Activated naive CD8-positive, alpha-beta T cell (primary cell): ENCODE measurements around the gene RPTOR.

Experiments
- H3K27ac Mint-ChIP-seq: one replicate; pipeline ENCODE4 v1.8.0; 2021; ENCODE audit warnings: mixed read lengths
- H3K27me3 Mint-ChIP-seq: one replicate; pipeline ENCODE4 v1.8.0; 2021; ENCODE audit warnings: mixed read lengths
- H3K36me3 Mint-ChIP-seq: one replicate; pipeline ENCODE4 v1.8.0; 2021; ENCODE audit warnings: mixed read lengths
- H3K4me1 Mint-ChIP-seq: one replicate; pipeline ENCODE4 v1.8.0; 2021; ENCODE audit warnings: low read depth, mixed read lengths
- H3K4me3 Mint-ChIP-seq: one replicate; pipeline ENCODE4 v1.8.0; 2021; ENCODE audit warnings: mild to moderate bottlenecking, mixed read lengths
- H3K9me3 Mint-ChIP-seq: one replicate; pipeline ENCODE4 v1.8.0; 2021; ENCODE audit warnings: low read depth, mixed read lengths

RPTOR gene

DNA sequence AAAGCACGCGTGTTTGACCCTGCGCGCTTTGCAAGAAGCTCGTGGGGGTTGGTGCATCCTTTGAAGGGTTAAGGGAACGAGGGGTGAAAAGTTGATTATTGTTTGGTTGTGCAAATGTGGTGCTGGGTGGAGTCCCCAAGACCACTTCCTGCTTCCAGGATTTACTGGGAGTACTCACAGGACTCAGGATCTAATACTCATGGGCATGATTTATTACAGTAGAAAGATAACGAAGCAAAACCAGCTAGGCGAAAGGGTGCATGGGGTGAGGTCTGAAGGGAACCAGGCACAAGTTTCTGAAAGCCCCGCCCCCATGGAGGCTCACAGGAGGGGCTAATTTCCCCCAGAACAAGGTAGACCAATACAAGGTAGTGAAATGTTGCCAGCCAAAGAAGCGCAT, 58.8 kb downstream of the RPTOR start:
- Mint-ChIP-seq H3K27ac (no peak overlapping the region), H3K4me3 (no peak overlapping the region)

DNA sequence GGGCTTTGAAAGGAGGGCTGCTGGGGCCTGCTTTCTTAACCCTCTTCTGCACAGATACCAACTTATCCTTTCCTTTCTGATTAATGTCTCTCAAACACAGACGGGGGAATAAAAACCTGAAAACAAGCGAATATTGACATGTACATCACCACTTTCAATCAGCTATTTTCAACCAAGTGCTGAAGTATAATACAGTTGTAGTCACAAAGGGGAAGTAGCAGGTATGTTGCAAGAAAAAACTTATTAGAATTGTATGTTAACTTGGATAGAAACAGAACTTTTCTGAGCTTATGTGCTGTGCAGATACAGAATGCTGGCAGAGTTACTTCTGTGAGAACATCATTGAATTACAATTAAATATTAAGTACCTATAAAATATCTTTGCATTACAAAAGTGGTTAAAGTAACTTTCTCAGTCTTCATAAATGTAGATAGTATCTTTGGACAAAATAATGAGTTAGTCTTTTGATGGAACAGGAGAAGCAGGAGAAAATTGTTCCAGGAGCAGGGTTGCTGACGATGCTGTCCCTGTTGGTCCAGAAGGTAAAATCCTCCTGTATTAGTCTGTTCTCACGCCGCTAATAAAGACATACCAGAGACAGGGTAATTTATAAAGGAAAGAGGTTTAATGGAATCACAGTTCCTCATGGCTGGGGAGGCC, 59.5 kb downstream of the RPTOR start:
- Mint-ChIP-seq H3K4me3 (peak overlapping the region; percentile 47), H3K9me3 (no peaks in the 10 kb centered on the region), H3K4me1 (peaks cover 69% of the 10 kb centered on the region), H3K27me3 (no peaks in the 10 kb centered on the region), H3K27ac (peak overlapping the region; percentile 78), H3K36me3 (no peaks in the 10 kb centered on the region)

More for the DNA sequence above, 58.8 kb downstream of the RPTOR start:
- H3K9me3 Mint-ChIP-seq, result no peaks in the 10 kb centered on the region
- H3K36me3 Mint-ChIP-seq, result no peaks in the 10 kb centered on the region
- H3K27me3 Mint-ChIP-seq, result no peaks in the 10 kb centered on the region
- peaks cover 69% of the 10 kb centered on the region for H3K4me1 Mint-ChIP-seq

DNA sequence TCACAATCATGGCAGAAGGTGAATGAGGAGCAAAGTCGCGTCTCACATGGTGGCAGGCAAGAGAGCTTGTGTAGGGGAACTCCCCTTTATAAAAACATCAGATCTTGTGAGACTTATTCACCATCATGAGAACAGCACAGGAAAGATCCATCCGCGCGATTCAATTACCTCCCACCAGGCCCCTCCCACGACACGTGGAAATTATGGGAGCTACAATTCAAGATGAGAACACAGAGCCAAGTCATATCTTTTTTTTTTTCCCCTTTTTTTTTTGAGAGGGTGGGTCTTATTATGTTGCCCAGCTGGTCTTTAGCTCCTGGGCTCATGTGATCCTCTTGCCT, 60.0 kb downstream of the RPTOR start:
- Mint-ChIP-seq H3K4me1 (peaks cover 67% of the 10 kb centered on the region), H3K4me3 (peak overlapping the region; percentile 47), H3K9me3 (no peaks in the 10 kb centered on the region), H3K27me3 (no peaks in the 10 kb centered on the region), H3K36me3 (no peaks in the 10 kb centered on the region), H3K27ac (peak overlapping the region; percentile 78)

DNA sequence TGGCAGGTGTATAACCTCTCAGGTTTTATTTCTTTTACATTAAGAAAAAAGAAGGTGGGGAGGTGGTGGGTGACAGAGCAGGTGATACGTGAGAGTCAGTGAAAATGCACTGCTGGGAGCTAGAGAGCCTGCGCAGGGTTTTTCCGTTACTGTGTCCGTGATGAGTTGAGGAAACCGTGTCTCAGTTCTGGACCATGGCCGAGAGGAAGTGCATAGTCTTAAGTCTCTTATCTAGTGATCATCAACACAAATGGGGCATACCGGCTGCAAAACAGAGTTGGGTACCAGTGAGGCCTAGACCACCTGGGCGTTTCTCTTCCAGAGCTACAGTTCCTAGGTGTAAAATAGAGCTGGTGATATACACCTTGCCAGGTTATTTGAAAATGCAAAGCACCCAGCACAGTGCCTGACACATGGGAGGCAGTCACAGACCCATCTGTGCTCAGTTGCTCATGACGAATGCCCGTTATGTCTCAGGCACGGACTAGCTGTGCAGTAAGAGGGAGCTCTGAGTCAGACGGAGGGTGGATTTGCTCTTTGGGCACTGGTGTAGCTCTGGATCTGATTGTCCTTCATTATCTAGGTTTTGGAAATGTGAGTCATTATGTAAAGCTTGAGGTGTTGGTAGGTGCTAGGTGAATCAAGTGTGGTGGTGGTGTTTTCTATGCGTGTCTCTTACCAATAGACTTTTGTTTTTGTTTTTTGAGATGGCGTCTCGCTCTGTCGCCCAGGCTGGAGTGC, 60.9 kb downstream of the RPTOR start:
- Mint-ChIP-seq H3K36me3 (no peaks in the 10 kb centered on the region), H3K4me3 (peak overlapping the region; percentile 30), H3K9me3 (no peaks in the 10 kb centered on the region), H3K4me1 (peaks cover 67% of the 10 kb centered on the region), H3K27ac (peak overlapping the region; percentile 78), H3K27me3 (no peaks in the 10 kb centered on the region)

DNA sequence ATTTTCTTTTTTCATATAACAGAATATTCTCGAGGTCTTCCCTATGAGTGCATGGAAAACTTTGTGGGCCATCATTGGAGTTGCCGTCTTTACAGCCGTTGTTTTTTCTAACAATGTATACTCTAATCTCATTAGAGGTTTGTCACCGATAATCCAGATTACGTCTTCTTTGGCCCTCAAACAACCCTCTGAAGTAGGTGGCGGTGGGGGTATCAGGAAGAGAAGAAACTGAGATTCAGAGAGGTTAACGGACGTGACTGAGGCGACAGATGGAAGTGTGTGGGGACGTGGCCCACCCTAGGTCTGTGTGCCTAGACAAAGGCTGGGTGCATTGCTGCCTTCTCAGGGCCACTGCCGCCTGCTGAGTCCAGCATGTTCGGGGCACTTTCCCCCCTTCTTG, 63.7 kb downstream of the RPTOR start:
- Mint-ChIP-seq H3K27me3 (no peaks in the 10 kb centered on the region), H3K4me1 (peaks cover 77% of the 10 kb centered on the region), H3K36me3 (no peaks in the 10 kb centered on the region), H3K9me3 (no peaks in the 10 kb centered on the region), H3K4me3 (no peak overlapping the region), H3K27ac (no peak overlapping the region)

DNA sequence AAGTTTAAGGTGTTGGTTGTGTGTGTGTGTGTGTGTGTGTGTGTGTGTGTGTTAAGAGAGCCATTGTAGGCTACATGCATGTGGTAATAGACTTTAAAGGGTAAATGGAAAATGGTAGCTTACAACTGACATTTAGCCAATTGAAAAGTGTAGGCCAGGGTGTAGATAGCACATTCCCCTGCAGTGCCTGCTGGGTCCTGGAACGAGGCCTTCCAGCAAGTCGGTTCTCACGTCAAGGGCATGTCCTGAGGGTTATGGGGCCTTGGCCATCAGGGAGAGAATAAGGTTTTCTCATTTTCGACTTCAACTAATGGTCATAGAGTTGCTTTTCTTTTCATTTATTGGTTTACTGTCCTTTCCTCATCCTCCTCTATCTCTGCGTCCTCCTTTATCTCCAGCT, 65.1 kb downstream of the RPTOR start:
- Mint-ChIP-seq H3K4me1 (peaks cover 76% of the 10 kb centered on the region), H3K27me3 (no peaks in the 10 kb centered on the region), H3K4me3 (peak overlapping the region; percentile 46)

DNA sequence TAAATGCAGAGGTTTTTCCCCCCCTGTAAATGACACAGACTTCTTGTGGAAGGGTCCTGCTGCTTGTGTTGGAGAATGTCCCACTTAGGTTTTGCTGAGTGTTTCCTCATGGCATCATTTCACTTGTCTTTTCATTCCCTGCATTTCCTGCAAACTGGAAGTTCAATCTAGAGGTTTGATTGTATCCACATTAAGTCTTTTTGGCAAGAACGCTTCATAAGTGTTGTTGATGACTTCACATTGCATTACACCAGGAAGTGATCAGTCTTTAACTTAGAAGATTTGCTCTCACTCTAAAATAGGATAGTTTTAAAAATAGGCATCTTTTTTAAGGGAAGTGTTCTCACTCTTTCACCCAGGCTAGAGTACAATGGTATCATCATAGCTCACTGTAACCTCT, 67.2 kb downstream of the RPTOR start:
- Mint-ChIP-seq H3K4me1 (peaks cover 71% of the 10 kb centered on the region), H3K4me3 (no peak overlapping the region), H3K27me3 (no peaks in the 10 kb centered on the region)

More for the DNA sequence above, 65.1 kb downstream of the RPTOR start:
- H3K36me3 Mint-ChIP-seq, result peaks cover 3% of the 10 kb centered on the region
- peak overlapping the region; percentile 36 for H3K27ac Mint-ChIP-seq
- H3K9me3 Mint-ChIP-seq, result no peaks in the 10 kb centered on the region

DNA sequence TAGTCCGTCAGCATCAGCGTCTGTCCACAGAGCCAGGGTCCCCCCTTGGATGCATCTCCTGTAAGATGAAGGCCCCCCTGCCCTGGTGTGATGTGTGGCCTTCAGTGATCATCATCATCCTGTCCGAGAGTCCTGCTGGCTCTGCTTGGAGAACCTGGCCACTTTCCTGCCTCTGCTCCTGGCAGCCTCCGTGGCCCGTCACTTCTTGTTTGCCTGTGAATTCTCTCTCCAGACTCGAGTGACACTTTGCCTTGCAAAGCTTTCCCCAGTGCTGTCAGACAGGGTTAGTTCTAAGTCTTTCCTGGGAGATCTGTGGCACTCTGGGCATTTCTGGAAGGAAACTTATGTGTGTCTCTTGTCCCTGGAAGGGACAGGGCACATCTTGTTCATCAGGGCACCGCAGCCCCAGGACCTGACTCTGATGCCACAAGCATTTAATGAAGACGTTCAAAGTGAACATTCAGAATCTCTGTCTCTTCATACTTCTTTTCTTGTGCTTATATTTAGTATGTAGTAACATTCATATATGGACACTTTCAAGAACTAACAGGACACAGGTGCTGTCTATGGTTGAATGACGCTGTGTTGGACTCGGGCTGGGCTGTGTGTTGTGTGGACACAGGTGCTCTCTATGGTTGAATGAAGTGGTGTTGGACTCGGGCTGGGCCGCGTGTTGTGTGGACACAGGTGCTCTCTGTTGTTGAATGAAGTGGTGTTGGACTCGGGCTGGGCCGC, 68.5 kb downstream of the RPTOR start:
- Mint-ChIP-seq H3K4me1 (peaks cover 67% of the 10 kb centered on the region), H3K27me3 (no peaks in the 10 kb centered on the region), H3K36me3 (peaks cover 3% of the 10 kb centered on the region), H3K9me3 (no peaks in the 10 kb centered on the region), H3K27ac (peak overlapping the region; percentile 62), H3K4me3 (peak overlapping the region; percentile 25)

More for the DNA sequence above, 67.2 kb downstream of the RPTOR start:
- Mint-ChIP-seq H3K27ac (peak overlapping the region; percentile 58), H3K36me3 (peaks cover 3% of the 10 kb centered on the region), H3K9me3 (no peaks in the 10 kb centered on the region)

DNA sequence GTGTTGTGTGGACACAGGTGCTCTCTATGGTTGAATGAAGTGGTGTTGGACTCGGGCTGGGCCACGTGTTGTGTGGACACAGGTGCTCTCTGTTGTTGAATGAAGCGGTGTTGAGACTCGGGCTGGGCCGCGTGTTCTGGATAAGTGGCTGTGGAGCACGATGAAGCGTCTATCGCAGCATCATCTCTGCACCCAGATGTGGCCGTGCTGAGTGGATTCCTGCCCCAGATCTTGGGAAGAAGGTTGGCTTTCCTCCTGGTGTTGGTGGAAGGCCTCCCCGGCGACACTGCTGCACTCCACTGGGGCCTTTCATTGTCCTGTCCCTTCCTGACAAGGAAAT, 69.1 kb downstream of the RPTOR start:
- Mint-ChIP-seq H3K27ac (peak overlapping the region; percentile 58), H3K4me1 (peaks cover 71% of the 10 kb centered on the region), H3K9me3 (no peaks in the 10 kb centered on the region), H3K36me3 (peaks cover 3% of the 10 kb centered on the region), H3K4me3 (peak overlapping the region; percentile 25), H3K27me3 (no peaks in the 10 kb centered on the region)

DNA sequence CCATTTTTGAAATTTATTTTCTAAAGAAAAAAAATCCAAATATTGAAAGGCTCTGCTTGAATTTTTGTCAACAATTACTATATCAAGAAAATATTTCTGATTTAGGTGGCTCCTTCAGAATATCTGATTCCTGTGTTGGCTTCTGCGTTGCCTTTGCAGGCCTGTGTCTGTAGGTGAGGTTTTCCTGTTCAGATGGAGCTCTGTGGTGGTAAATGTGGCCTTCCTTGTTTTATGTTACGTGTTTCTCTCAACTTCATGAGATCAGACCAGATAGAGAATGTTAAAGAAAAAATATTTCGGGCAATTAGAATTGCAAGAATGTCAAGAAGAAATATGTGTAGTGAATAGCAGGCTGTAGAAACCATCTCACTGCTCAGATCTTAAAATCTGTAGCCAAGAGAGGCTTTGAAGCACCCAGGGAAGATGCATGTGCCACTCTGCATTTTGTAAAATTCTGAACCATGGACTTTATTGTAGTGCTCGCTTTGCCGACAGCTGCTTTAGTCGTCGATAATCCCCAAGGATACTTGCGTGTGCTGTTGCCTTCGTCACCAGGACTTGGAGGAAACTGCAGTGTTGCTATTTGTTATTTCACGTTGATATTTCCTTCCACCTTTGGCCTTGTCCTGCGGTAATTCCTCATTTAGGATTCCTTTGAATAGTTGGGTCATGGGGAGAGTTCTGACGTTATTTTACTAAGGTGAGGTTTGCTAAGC, 69.9 kb downstream of the RPTOR start:
- Mint-ChIP-seq H3K4me3 (peak overlapping the region; percentile 40), H3K27me3 (no peaks in the 10 kb centered on the region), H3K36me3 (peaks cover 3% of the 10 kb centered on the region), H3K9me3 (no peaks in the 10 kb centered on the region), H3K27ac (peak overlapping the region; percentile 58), H3K4me1 (peaks cover 72% of the 10 kb centered on the region)

DNA sequence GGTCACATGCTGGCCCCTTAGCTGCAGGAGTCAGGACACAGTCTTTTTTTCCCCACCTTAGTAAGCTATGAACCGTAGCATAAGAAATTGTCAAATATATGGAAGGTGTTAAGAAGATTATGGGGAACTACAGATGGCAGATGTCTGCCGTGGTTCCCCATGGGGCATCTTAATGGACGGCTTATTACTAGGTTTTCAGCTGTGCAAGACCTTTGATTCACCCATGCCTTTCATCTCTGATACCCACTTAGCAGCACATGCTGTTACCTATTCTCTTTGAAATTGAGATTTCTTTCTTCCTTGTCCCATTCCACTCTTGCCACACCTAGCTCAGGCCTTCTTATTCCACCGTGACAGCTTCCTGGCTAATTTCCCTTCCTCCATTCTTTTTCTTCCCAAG, 70.7 kb downstream of the RPTOR start:
- Mint-ChIP-seq H3K4me3 (peak overlapping the region; percentile 8), H3K27ac (peak overlapping the region; percentile 58), H3K4me1 (peaks cover 65% of the 10 kb centered on the region), H3K36me3 (peaks cover 3% of the 10 kb centered on the region), H3K9me3 (no peaks in the 10 kb centered on the region), H3K27me3 (no peaks in the 10 kb centered on the region)

DNA sequence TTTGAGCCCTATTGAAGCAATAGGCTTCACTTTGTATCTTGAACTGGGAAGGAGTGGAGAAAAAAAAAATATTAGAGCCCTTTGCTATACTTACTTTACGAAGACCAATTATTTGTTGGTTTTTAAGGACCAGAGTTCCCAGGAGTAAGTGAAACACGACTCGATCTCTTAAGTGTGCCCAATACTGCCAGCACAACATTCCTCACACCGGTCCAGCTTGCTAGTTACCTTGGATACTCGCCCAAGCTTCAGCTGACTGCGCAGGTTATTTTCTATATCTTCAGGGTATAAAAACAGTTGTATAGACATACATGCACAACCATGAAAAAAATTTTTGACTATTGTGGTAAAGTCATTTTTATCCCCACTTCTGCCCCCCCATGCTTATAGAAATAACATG, 72.1 kb downstream of the RPTOR start:
- Mint-ChIP-seq H3K36me3 (peaks cover 3% of the 10 kb centered on the region), H3K9me3 (no peaks in the 10 kb centered on the region), H3K4me1 (peaks cover 67% of the 10 kb centered on the region), H3K4me3 (no peak overlapping the region), H3K27me3 (no peaks in the 10 kb centered on the region), H3K27ac (no peak overlapping the region)

DNA sequence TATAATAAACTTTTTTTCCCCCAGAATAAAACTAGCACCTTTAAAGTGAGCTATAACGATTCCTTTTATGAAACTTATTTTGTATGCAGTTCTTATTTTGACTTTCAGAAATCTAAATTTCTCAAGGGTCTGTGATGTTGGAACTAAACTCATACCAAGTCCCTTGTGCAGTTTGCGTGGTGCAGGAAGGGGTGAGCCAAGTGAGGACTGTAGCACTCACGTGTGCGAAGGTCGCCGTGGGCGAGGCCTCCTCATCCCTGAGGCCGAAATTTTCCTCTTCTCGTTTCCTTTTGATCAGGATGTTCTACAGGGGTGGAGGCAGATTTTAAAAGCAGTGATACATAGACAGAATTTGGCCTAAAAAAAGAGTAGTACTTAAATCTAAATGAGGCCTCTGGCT, 73.7 kb downstream of the RPTOR start:
- Mint-ChIP-seq H3K27me3 (no peaks in the 10 kb centered on the region), H3K36me3 (peaks cover 3% of the 10 kb centered on the region), H3K9me3 (no peaks in the 10 kb centered on the region), H3K27ac (peak overlapping the region; percentile 12), H3K4me3 (no peak overlapping the region), H3K4me1 (peaks cover 67% of the 10 kb centered on the region)

DNA sequence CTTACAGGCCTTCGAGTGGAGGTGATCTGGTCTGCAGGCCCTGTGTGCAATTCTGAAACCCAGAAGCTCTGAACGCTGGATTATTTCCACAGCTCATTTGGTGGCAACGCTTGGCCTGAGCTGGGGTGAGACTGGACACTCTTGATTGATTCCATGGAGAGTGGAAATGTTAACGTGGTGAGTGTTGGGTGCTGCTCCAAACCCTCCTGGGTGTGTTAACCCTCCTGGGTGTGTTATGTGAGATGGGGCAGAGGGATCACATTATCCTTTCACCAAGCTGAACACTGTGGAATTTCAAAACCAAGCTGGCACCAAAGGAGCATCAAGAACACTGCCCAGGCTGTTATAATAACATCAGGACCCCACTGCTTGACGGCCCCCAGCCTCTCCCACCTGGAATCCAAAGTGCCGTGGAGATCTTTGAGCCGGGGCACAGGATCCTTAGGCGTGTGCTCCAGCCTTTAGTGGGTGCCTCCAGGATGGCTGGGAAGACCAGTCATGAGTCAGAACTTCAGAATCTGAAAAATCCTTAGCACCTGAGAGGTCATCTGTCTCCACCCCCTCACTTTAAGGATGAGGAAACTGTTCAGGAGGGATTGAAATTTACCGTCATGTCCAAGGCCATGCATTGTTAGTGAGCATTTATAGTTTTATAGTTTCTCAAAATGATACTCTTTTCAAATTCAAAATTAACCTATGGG, 75.0 kb downstream of the RPTOR start:
- Mint-ChIP-seq H3K4me1 (peaks cover 57% of the 10 kb centered on the region), H3K4me3 (no peak overlapping the region), H3K9me3 (no peaks in the 10 kb centered on the region), H3K36me3 (no peaks in the 10 kb centered on the region), H3K27me3 (no peaks in the 10 kb centered on the region), H3K27ac (peak overlapping the region; percentile 46)
